KOPT-K1 (cell line): ENCODE results near the gene MUL1.

Experiments used
- H3K27ac ChIP-seq: fragments of 200-600 bp; sonication (generic); 2 replicates; pipeline ENCODE4 v1.5.1; 2016; ENCODE audit warnings: antibody characterized with exemption, mild to moderate bottlenecking, low read depth, low read length; ENCODE audit not compliant: poor library complexity, severe bottlenecking
- H3K36me3 ChIP-seq: fragments of 200-600 bp; sonication (generic); 2 replicates; pipeline ENCODE4 v1.5.1; 2017; ENCODE audit warnings: antibody characterized with exemption, mild to moderate bottlenecking, low read length, moderate library complexity; ENCODE audit not compliant: insufficient read depth
- H3K9me3 ChIP-seq: fragments of 200-600 bp; sonication (generic); 2 replicates; pipeline ENCODE4 v1.5.1; 2017; ENCODE audit warnings: antibody characterized with exemption, low read length, mild to moderate bottlenecking; ENCODE audit not compliant: insufficient read depth, poor library complexity, severe bottlenecking

MUL1 gene

GRCh38 chr1:20472860-20473711, 34.9 kb downstream of the MUL1 start:
- no peaks in the 10 kb centered on the region for H3K36me3 ChIP-seq
- H3K9me3 ChIP-seq: no peaks in the 10 kb centered on the region
- no peak overlapping the region for H3K27ac ChIP-seq

- no peak overlapping the region for H3K27ac ChIP-seq
- H3K9me3 ChIP-seq: no peaks in the 10 kb centered on the region
- no peaks in the 10 kb centered on the region for H3K36me3 ChIP-seq
These were observed 35.8 kb downstream of the MUL1 start for GRCh38 chr1:20472121-20472520.

DNA sequence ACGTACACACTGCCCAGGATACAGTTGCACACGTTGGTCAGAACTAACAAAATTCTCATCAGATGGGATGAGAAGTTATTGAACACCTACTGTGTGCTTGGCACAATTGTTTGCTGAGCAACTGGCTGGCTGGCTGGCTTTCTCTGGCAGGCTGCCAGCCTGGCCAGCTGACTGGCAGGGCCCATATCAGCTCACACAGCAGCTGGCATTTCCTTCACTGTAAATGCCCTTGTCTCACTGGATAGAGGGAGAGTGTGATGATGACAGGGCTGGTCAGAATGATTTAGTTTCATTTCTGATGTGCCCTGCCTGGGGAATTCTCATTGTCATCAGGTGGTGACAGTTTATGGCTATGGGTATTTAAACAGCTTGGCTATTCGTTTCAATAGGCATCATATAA, 37.8 kb downstream of the MUL1 start:
- H3K27ac ChIP-seq: no peak overlapping the region
- no peaks in the 10 kb centered on the region for H3K36me3 ChIP-seq
- H3K9me3 ChIP-seq: no peaks in the 10 kb centered on the region

DNA sequence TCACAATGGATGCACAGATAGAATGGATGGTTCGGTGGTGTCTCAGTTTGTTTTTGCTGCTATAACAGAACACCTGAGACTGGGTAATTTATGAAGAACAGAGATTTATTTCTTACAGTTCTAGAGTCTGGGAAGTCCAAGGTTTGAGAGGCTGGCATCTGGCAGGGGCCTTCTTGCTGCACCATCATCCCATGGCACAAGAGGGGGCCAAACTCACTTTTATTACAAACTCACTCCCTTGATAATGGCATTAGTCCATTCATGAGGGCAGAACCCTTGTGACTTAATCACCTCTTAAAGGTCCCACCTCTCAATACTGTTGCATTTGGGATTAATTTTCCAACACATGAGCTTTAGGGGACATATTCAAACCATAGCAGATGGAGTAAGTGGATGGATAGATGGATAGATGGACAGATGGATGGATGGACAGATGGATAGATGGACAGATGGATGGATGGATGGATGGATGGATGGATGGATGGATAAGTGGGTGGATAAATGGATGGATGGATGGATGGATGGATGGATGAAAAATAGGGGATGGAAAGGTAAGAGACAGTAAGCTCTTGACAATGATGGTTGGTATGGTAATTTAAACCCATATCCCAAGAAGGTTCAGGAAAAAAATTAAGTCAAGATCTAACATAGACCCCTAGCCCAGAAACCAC, 38.4 kb downstream of the MUL1 start:
- no peak overlapping the region for H3K27ac ChIP-seq
- H3K36me3 ChIP-seq: no peaks in the 10 kb centered on the region
- no peaks in the 10 kb centered on the region for H3K9me3 ChIP-seq

- H3K36me3 ChIP-seq: no peaks in the 10 kb centered on the region
- H3K9me3 ChIP-seq: peaks cover 8% of the 10 kb centered on the region
- no peak overlapping the region for H3K27ac ChIP-seq
These were observed 41.7 kb downstream of the MUL1 start for GRCh38 chr1:20466273-20466672.

DNA sequence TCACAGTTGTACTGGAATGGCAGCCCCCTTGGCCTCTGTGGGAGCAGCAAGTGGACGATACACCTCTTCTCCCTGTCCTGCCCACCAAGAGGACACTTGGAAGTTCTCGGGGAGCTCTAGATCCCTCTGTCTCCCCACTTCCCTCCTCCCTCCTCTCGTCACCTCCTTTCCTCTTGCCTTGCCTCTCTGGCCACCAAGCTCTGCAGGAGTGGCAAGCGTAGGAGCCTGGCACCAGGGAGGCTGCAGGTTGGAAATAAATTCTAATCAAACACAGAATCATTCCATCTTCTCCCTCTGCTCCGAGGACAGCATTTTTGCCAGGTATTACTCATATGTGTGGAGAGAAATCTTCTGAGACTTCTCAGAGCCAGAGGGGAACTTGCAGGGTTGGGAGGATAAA, 42.8 kb downstream of the MUL1 start:
- Histone ChIP-seq H3K36me3 (no peaks in the 10 kb centered on the region), H3K27ac (no peak overlapping the region), H3K9me3 (peaks cover 8% of the 10 kb centered on the region)

- Histone ChIP-seq H3K9me3 (peaks cover 8% of the 10 kb centered on the region), H3K27ac (no peak overlapping the region), H3K36me3 (no peaks in the 10 kb centered on the region)
These were observed 44.4 kb downstream of the MUL1 start for GRCh38 chr1:20463502-20463901.

DNA sequence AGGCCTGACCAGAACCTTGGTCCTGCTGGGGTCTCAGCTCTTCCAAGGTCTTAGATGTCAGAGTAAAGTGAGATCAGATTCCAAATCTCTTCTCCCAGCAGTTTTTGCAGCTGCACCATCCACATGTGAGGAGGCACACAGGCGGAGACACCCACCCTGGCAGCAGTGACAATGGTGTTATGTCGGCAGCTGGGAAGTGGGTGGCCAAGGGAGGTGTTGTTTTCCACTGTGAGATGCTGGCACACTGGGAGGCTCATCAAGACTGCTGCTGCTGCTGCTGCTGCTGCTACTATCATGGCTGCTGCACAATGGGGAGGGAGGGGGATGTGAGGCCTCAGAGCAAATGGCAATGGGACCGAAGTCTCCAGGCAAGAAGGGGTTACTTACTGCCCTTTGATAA, 45.6 kb downstream of the MUL1 start:
- H3K36me3 ChIP-seq: no peaks in the 10 kb centered on the region
- peaks cover 8% of the 10 kb centered on the region for H3K9me3 ChIP-seq
- H3K27ac ChIP-seq: no peak overlapping the region

DNA sequence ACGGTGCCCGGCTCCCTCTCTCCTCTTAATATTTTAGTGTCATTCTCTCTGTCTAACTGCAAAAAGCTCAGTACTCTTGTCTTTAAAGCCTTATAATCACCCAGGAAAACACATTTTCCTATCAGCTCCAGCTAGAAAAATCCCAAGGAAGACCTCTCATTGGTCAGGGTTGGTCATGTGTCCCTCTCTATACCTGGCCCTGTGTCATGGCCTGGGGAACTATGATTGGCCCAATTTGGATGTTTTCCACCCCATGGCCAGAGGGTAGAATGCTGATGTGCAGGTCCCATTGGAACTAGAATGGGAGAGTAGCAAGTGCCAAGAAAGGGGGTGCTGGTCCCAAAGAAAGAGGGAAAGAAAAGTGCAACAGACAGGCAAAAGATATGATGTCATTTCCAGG, 49.2 kb downstream of the MUL1 start:
- peaks cover 8% of the 10 kb centered on the region for H3K9me3 ChIP-seq

DNA sequence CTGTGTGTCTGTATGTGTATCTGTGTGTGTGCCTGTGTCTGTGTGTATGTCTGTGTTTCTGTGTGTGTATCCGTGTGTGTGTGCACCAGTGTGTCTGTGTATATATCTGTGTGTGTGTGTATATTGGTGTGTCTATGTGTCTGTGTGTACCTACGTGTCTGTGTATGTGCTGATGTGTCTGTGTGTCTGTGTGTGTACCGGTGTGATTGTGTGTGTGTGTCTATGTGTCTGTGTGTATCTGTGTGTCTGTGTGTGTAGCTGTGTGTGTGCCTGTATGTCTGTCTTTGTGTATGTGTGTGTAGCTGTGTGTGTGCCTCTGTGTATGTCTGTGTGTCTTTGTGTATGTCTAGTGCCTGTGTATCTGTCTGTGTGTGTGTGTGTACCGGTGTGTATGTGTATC, 53.9 kb downstream of the MUL1 start:
- no peaks in the 10 kb centered on the region for H3K36me3 ChIP-seq
- no peaks in the 10 kb centered on the region for H3K9me3 ChIP-seq
- H3K27ac ChIP-seq: no peak overlapping the region

More for the DNA sequence above, 49.2 kb downstream of the MUL1 start:
- no peak overlapping the region for H3K27ac ChIP-seq
- no peaks in the 10 kb centered on the region for H3K36me3 ChIP-seq

DNA sequence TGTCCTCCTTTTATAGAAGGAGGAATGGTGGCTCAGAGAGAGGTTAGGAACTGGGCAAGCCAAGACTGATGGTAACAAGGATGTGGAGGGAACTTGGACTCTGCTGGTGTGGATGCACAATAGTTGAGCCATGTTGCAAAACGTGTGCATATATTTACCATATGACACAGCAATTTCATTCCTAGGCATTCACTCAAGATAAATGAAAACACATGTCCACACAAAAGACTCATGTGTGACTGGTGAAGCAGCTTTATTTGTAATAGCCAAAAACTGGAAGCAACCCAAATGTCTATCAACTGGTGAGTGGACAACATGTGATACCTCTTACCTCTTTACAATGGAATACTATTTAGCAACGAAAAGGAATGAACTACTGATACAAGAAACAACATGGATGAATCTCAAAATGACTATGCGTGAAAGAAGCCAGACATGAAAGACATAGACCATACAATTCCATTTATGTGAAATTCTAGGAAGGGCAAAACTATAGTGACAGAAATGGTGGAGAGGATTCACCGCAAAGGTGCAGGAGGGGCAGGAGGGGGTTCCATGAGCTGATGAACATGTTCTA, 58.1 kb downstream of the MUL1 start:
- no peaks in the 10 kb centered on the region for H3K9me3 ChIP-seq
- no peaks in the 10 kb centered on the region for H3K36me3 ChIP-seq
- no peak overlapping the region for H3K27ac ChIP-seq
